HCT116 (cell line): ENCODE data around the gene LRRK2.

Source experiments
- CEBPB ChIP-seq: IDR thresholded peaks from 2 replicates; pipeline ENCODE4 v1.6.1; 2012; ENCODE audit warnings: low read depth
- ELF1 ChIP-seq: IDR thresholded peaks from 2 replicates; pipeline ENCODE4 v1.6.1; 2012; ENCODE audit warnings: low read depth, borderline replicate concordance
- EZH2phosphoT487 ChIP-seq: fragments of 200-600 bp; IDR thresholded peaks from 2 replicates; pipeline ENCODE4 v1.6.1; 2018; ENCODE audit warnings: antibody characterized with exemption, borderline replicate concordance
- JUND ChIP-seq: IDR thresholded peaks from 2 replicates; pipeline ENCODE4 v1.6.1; 2012
- POLR2A ChIP-seq: IDR thresholded peaks from 2 replicates; pipeline ENCODE4 v1.7.0; 2011; ENCODE audit warnings: borderline replicate concordance; ENCODE audit not compliant: insufficient read depth, insufficient read length; ENCODE audit errors: extremely low read depth
- RAD21 ChIP-seq: IDR thresholded peaks from 2 replicates; pipeline ENCODE4 v1.6.1; 2012; ENCODE audit warnings: low read depth, mild to moderate bottlenecking
- SP1 ChIP-seq: IDR thresholded peaks from 2 replicates; pipeline ENCODE4 v1.6.1; 2012; ENCODE audit warnings: low read depth
- ZFX ChIP-seq: fragments of 450-650 bp; IDR thresholded peaks from 2 replicates; pipeline ENCODE4 v1.6.1; 2017
- ZNF274 ChIP-seq: fragments of 200-500 bp; sonication (Bioruptor generic); IDR thresholded peaks from 2 replicates; pipeline ENCODE4 v1.6.1; 2014; ENCODE audit warnings: mild to moderate bottlenecking, low read depth, low read length, inconsistent platforms
- TF ChIP-seq, protein P1 (sequence below), 3 experiments: fragments of 200-600 bp in 1 of 3; sonication (generic) in 1 of 3; IDR thresholded peaks in 2 of 3; conservative IDR thresholded peaks in 1 of 3; 2 replicates each; pipeline ENCODE4 v1.5.1; 2012 to 2017; ENCODE audit warnings: low read depth in 2 of 3, low read length in 2 of 3, antibody characterized with exemption in 1 of 3, borderline replicate concordance in 1 of 3, control low read depth in 1 of 3, mild to moderate bottlenecking in 1 of 3, mixed read lengths in 1 of 3, mixed run types in 1 of 3, moderate library complexity in 1 of 3; ENCODE audit not compliant: insufficient read depth in 1 of 3

DNA sequence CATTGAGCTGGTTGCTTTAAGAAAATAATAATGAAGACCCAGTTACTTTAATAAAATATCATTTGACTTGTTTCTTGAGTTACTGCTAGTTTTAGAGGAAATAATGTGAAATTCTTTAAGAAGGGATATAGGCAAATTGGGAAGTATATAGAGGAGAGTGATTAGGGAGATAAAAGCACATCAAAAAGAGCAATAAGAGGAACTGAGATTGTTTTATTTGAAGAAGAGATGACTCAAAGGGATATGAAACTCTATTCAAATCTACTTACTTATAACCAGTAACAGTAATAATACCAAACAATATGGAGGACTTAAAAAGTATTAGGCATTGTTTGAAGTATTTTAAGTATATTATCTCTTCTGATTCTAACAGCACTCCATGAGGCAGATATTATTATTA, 37.1 kb downstream of the LRRK2 start:
- TF ChIP-seq ELF1 (no peak), EZH2phosphoT487 (no peak), RAD21 (no peak), JUND (no peak), POLR2A (no peak), SP1 (no peak), ZNF274 (no peak), CEBPB (no peak), ZFX (no peak)
- TF ChIP-seq, protein P1, sequence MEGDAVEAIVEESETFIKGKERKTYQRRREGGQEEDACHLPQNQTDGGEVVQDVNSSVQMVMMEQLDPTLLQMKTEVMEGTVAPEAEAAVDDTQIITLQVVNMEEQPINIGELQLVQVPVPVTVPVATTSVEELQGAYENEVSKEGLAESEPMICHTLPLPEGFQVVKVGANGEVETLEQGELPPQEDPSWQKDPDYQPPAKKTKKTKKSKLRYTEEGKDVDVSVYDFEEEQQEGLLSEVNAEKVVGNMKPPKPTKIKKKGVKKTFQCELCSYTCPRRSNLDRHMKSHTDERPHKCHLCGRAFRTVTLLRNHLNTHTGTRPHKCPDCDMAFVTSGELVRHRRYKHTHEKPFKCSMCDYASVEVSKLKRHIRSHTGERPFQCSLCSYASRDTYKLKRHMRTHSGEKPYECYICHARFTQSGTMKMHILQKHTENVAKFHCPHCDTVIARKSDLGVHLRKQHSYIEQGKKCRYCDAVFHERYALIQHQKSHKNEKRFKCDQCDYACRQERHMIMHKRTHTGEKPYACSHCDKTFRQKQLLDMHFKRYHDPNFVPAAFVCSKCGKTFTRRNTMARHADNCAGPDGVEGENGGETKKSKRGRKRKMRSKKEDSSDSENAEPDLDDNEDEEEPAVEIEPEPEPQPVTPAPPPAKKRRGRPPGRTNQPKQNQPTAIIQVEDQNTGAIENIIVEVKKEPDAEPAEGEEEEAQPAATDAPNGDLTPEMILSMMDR (IDR thresholded peaks at IDR 0.05 in 2 of 3, conservative IDR thresholded peaks at IDR 0.05 in 1 of 3; ENCODE audit: borderline replicate concordance in 1 of 3, insufficient read depth in 1 of 3, low read depth in 2 of 3, low read length in 2 of 3): no peak
